Measurements from ENCODE around the gene TRPV5. TPM values are rescaled to one million over a fixed set of nuclear protein-coding genes. Genes with fewer than 3 reads are reported as not detected.

TRPV5 gene
- total RNA-seq, 3 donors from 2014 or later, result not detected

DNA sequence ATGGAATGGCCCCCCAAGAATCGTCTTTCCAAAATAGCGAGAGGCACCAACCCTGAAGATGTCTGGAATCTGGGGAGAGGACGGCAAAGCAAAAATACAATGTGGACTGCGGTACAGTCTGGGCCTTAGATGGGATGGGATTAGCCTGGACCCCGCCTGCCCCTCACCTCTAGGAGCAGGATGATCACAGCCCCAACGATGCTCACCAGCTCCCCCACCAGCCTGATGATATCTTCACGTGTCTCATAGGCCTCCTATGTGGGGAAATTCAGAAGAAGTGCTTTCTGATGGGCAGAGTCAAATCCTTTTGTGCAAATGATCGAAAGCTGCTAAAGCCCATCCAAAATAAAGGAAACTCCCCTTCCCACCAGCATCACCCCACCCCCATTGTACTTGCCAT is 18.2 kb downstream of the TRPV5 start:
- Histone ChIP-seq H3K9me3 (no peaks in the 10 kb centered on the region), H3K4me1 (ENCODE audit: low read depth) (no peaks in the 10 kb centered on the region), H3K4me3 (no peak overlapping the region), H3K36me3 (ENCODE audit: low read depth) (no peaks in the 10 kb centered on the region)
- intact Hi-C loops (cut with DNase I, micrococcal nuclease), result no loop called here
- ATAC-seq (no peak), DNase-seq (no peak)
- TF ChIP-seq, protein P1, sequence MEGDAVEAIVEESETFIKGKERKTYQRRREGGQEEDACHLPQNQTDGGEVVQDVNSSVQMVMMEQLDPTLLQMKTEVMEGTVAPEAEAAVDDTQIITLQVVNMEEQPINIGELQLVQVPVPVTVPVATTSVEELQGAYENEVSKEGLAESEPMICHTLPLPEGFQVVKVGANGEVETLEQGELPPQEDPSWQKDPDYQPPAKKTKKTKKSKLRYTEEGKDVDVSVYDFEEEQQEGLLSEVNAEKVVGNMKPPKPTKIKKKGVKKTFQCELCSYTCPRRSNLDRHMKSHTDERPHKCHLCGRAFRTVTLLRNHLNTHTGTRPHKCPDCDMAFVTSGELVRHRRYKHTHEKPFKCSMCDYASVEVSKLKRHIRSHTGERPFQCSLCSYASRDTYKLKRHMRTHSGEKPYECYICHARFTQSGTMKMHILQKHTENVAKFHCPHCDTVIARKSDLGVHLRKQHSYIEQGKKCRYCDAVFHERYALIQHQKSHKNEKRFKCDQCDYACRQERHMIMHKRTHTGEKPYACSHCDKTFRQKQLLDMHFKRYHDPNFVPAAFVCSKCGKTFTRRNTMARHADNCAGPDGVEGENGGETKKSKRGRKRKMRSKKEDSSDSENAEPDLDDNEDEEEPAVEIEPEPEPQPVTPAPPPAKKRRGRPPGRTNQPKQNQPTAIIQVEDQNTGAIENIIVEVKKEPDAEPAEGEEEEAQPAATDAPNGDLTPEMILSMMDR (IDR thresholded peaks at IDR 0.05), result no peak

DNA sequence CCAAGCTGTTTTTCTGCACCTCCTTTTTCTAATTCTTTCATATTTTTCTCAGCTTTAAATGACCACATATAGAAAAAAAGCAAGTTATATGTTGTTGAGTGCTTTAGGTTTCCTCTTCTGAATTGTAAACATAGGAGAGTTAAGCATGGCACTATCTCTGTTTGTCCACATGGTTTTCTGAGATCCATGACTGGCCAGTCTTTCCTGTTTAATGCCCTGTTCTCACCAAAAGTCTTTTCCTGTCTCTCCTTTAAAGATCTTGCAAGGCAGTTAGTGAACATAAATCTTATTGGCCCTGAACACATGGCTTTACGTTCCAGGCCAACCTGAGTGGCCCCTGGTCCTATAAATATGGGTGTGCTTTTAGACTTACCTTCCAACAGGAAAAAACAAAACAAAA is 19.4 kb downstream of the TRPV5 start:
- Histone ChIP-seq H3K36me3 (ENCODE audit: low read depth) (no peaks in the 10 kb centered on the region), H3K4me1 (ENCODE audit: low read depth) (no peaks in the 10 kb centered on the region), H3K4me3 (no peak overlapping the region), H3K9me3 (no peaks in the 10 kb centered on the region)
- TF ChIP-seq, protein P1 (IDR thresholded peaks at IDR 0.05), result no peak
- DNase-seq (no peak), ATAC-seq (no peak)
- intact Hi-C loops (cut with DNase I, micrococcal nuclease), result no loop called here

DNA sequence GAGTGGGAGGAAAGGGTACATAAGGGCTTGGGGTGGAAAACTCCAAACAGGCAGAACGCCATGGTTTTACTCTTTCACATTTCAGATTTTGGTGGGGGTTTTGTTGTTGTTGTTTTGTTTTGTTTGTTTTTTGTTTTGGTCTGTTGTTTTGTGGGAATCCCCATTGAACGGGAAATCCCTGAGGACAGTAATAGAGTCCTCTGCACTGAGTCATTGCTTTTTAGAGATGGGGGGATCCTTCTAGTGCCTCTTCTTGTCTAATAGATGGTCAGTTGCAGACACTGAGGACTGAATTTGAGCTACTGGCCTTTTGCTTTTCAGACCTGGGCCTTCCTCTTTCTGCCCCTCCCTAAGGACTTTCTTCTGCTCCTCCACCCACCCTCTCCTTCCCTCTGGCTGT is 20.0 kb downstream of the TRPV5 start:
- Histone ChIP-seq H3K9me3 (no peaks in the 10 kb centered on the region), H3K36me3 (ENCODE audit: low read depth) (no peaks in the 10 kb centered on the region), H3K4me1 (ENCODE audit: low read depth) (no peaks in the 10 kb centered on the region), H3K4me3 (no peak overlapping the region)
- ATAC-seq (no peak), DNase-seq (no peak)
- intact Hi-C loops (cut with DNase I, micrococcal nuclease), result no loop called here
- TF ChIP-seq, protein P1 (IDR thresholded peaks at IDR 0.05), result no peak

DNA sequence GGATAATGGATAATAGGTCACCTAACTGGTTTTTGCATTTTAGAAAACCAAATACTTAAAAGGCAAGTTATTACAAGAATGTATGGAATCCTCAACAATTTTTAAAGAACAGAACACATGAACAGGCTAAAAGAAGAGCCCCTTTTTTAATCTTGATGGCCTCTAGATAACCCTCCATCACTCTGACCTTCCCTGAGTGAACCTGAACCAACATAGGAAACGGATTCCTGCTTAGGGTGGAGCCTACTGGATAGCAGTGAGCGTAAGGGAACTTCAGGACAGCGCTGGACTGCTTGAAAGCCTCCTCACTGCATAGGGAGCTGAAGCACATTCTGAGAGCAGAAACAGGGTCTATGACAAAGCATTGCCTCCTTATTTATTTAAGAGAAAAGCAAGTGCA is 20.5 kb downstream of the TRPV5 start:
- H3K4me3 ChIP-seq, result no peak overlapping the region
- H3K4me1 ChIP-seq (ENCODE audit: low read depth), result no peaks in the 10 kb centered on the region
- TF ChIP-seq, protein P1 (IDR thresholded peaks at IDR 0.05), result no peak
- H3K9me3 ChIP-seq, result no peaks in the 10 kb centered on the region
- no peak for DNase-seq
- ATAC-seq, result no peak
- no peaks in the 10 kb centered on the region for H3K36me3 ChIP-seq (ENCODE audit: low read depth)
- intact Hi-C loops (cut with DNase I, micrococcal nuclease), result no loop called here

DNA sequence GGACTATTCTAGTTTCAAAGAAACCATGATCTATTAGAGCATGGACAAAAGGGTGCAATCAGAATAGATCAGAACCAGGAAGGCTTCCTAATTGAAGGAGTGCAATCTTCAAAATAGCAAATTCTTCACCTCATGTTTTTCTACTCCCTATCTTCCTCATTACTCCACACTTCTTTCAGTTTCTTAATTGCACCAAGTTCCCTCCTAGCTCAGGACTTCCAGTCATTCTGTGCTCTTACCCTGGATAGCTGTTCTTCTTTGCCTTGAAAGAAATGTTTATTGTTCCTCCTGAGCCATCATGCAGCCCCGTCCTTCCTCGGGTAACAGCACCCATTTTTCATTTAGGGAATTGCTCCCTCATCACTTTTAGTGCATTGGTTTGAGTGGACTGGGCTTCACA is 23.1 kb downstream of the TRPV5 start:
- intact Hi-C loops (cut with DNase I, micrococcal nuclease), result no loop called here
- no peaks in the 10 kb centered on the region for H3K36me3 ChIP-seq (ENCODE audit: low read depth)
- ATAC-seq, result peak; percentile 13
- no peaks in the 10 kb centered on the region for H3K4me1 ChIP-seq (ENCODE audit: low read depth)
- TF ChIP-seq, protein P1 (IDR thresholded peaks at IDR 0.05), result no peak
- DNase-seq, result no peak
- H3K4me3 ChIP-seq, result no peak overlapping the region
- H3K9me3 ChIP-seq, result no peaks in the 10 kb centered on the region

DNA sequence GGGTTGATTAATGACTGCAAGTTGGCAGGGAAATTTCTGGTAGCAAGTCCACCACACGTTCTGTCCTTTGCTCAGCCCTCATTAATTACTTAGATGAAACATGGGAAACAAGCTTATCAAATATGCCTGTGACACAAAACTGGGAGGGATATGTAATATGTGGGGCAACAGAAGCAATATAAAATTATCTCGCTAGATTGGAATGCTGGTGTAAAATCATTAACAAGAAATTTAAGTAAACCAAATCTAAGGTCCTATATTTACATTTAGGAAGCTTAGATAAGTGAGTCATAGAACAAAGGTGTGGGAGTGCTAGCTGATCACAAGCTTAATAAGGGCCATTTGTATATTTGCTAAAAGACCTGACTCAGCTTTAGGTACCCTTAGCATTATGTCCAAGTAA is 23.5 kb downstream of the TRPV5 start:
- DNase-seq, result no peak
- Histone ChIP-seq H3K9me3 (no peaks in the 10 kb centered on the region), H3K4me3 (no peak overlapping the region), H3K4me1 (ENCODE audit: low read depth) (no peaks in the 10 kb centered on the region), H3K36me3 (ENCODE audit: low read depth) (no peaks in the 10 kb centered on the region)
- intact Hi-C loops (cut with DNase I, micrococcal nuclease), result no loop called here
- ATAC-seq, result peak; percentile 49
- TF ChIP-seq, protein P1 (IDR thresholded peaks at IDR 0.05), result no peak

Data from mucosa of descending colon (tissue), 3 donors.